Naive thymus-derived CD4-positive, alpha-beta T cell (primary cell): Measurements from ENCODE around the gene SGMS1. TPM values are rescaled to one million over a fixed set of nuclear protein-coding genes. Genes with fewer than 3 reads are reported as not detected.

Experiments
- ATAC-seq: fragments of 150-1000 bp; cut with Tn5 transposase; 2 replicates; pipeline ENCODE4 v1.10.0; 2021; ENCODE audit warnings: mild to moderate bottlenecking, moderate library complexity
- CTCF ChIA-PET: fragments of 350-600 bp; sonication (Branson Sonifier 250); formaldehyde crosslinking; loops from one replicate; lab custom pipeline; 2021; ENCODE audit warnings: antibody characterized with exemption; lab: Charles Lee
- POLR2A ChIA-PET: fragments of 350-600 bp; sonication (Branson Sonifier 250); formaldehyde crosslinking; loops from one replicate; lab custom pipeline; 2021; ENCODE audit warnings: antibody characterized with exemption, inconsistent platforms; lab: Charles Lee
- DNase-seq, 9 donors: peaks; one replicate each; pipeline versions ENCODE4 v3.0.0 to v3.0.0-alpha.2; 2020 to 2022; ENCODE audit warnings: mixed read lengths in 1 of 9
- H3K27ac ChIP-seq: one replicate; pipeline ENCODE4 v1.7.0; 2013; ENCODE audit warnings: mild to moderate bottlenecking, low read depth, low read length, moderate library complexity
- H3K27me3 ChIP-seq, 2 donors: one replicate each; pipeline ENCODE4 v1.7.0; 2013; ENCODE audit warnings: low read length in 2 of 2, mild to moderate bottlenecking in 2 of 2, moderate library complexity in 2 of 2; ENCODE audit not compliant: control insufficient read depth in 2 of 2, insufficient read depth in 2 of 2
- H3K36me3 ChIP-seq, 3 experiments: 1 replicate in 2 of 3; 2 replicates in 1 of 3; pipeline ENCODE4 v1.7.0; 2013; ENCODE audit warnings: low read length in 3 of 3, mild to moderate bottlenecking in 3 of 3, moderate library complexity in 1 of 3; ENCODE audit not compliant: insufficient read depth in 3 of 3, control insufficient read depth in 2 of 3
- H3K4me1 ChIP-seq, 2 donors: one replicate each; pipeline ENCODE4 v1.7.0; 2013; ENCODE audit warnings: low read length in 2 of 2, mild to moderate bottlenecking in 2 of 2, moderate library complexity in 1 of 2; ENCODE audit not compliant: control insufficient read depth in 2 of 2, insufficient read depth in 2 of 2
- H3K4me3 ChIP-seq: 2 replicates; pipeline ENCODE4 v1.7.0; 2013; ENCODE audit warnings: mild to moderate bottlenecking, low read length
- H3K9me3 ChIP-seq, 3 experiments: 1 replicate in 2 of 3; 2 replicates in 1 of 3; pipeline ENCODE4 v1.7.0; 2013; ENCODE audit warnings: low read length in 3 of 3; ENCODE audit not compliant: control insufficient read depth in 2 of 3
- H3K27ac Mint-ChIP-seq, 9 donors: one replicate each; pipeline ENCODE4 v1.8.0; 2020 to 2022; ENCODE audit warnings: mixed read lengths in 9 of 9, mild to moderate bottlenecking in 8 of 9, moderate library complexity in 5 of 9, inconsistent platforms in 2 of 9
- H3K27me3 Mint-ChIP-seq, 5 donors: one replicate each; pipeline ENCODE4 v1.8.0; 2021 to 2022; ENCODE audit warnings: mixed read lengths in 5 of 5, mild to moderate bottlenecking in 1 of 5
- H3K36me3 Mint-ChIP-seq, 5 donors: one replicate each; pipeline ENCODE4 v1.8.0; 2020 to 2022; ENCODE audit warnings: mixed read lengths in 5 of 5, mild to moderate bottlenecking in 3 of 5, inconsistent platforms in 1 of 5
- H3K4me1 Mint-ChIP-seq, 7 donors: one replicate each; pipeline ENCODE4 v1.8.0; 2020 to 2022; ENCODE audit warnings: mixed read lengths in 7 of 7, mild to moderate bottlenecking in 3 of 7, inconsistent platforms in 1 of 7
- H3K4me3 Mint-ChIP-seq, 10 donors: one replicate each; pipeline ENCODE4 v1.8.0; 2020 to 2022; ENCODE audit warnings: mild to moderate bottlenecking in 10 of 10, mixed read lengths in 10 of 10, moderate library complexity in 6 of 10, inconsistent platforms in 2 of 10
- H3K9me3 Mint-ChIP-seq, 11 donors: one replicate each; pipeline ENCODE4 v1.8.0; 2020 to 2022; ENCODE audit warnings: mixed read lengths in 11 of 11, mild to moderate bottlenecking in 4 of 11, inconsistent platforms in 1 of 11, moderate library complexity in 1 of 11
- intact Hi-C, 2 donors: fragments of 100-400 bp; cut with micrococcal nuclease; formaldehyde crosslinking; loops; one replicate each; pipeline ENCODE4 v1.15.1; 2023
- polyA plus RNA-seq, 2 donors: library from polyadenylated mRNA; unstranded; fragments of 300-500 nt; fragmentation: Illumina TruSeq; gene quantifications; one replicate each; pipeline ENCODE4 v1.2.3, GENCODE V29; 2021
- total RNA-seq, 6 experiments: library from RNA in 5 of 6; stranded (reverse) in 5 of 6; gene quantifications; 1 replicate in 5 of 6; 2 replicates in 1 of 6; pipeline ENCODE4 v1.2.3 and lab custom pipeline; 2021 to 2026

SGMS1 gene
- total and polyA plus RNA-seq, 7 experiments from 2014 or later: 11.5 to 45.7 (median 29.4) TPM

DNA sequence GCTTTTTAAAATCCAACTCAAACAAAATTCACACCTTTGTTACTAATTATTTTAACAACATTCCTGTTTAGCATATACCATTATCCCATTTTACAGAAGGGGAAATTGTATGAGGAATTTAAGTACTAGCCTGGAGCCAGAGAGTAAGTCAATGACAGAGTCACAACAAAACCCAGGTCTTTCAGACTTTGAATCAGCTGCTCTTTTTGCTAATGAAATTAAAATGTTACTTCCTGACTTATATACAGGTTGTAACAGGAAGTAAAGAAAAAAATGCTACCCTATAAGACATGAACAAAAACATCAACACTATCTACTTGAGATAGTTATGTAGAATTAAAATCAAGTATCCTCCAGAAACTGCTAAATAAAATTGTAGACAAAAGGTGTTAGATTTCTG, 289.9 kb downstream of the SGMS1 start:
- ATAC-seq: no peak
- Mint-ChIP-seq H3K9me3 (peaks cover 0 to 1% (median 0%) of the 10 kb centered on the region in 11 donors), H3K27me3 (no peaks in the 10 kb centered on the region), H3K4me1 (peaks cover 24 to 44% (median 30%) of the 10 kb centered on the region in 7 donors), H3K4me3 (no peak overlapping the region), H3K36me3 (peaks cover 0 to 37% (median 16%) of the 10 kb centered on the region in 5 donors), H3K27ac (no peak overlapping the region)
- H3K36me3 ChIP-seq: no peaks in the 10 kb centered on the region
- intact Hi-C loops: no loop called here
- no peaks in the 10 kb centered on the region for H3K27me3 ChIP-seq
- H3K4me1 ChIP-seq: peaks cover 0 to 8% of the 10 kb centered on the region in 2 donors
- no peak overlapping the region for H3K27ac ChIP-seq
- CTCF ChIA-PET: no interaction called here
- no peak overlapping the region for H3K4me3 ChIP-seq
- POLR2A ChIA-PET: interaction anchor here (0.7 kb wide), 1 partner anchor 1270 kb away, joined by 4 read pairs; no protein-coding TSS in a partner anchor
- DNase-seq: no peak
- H3K9me3 ChIP-seq: no peaks in the 10 kb centered on the region

DNA sequence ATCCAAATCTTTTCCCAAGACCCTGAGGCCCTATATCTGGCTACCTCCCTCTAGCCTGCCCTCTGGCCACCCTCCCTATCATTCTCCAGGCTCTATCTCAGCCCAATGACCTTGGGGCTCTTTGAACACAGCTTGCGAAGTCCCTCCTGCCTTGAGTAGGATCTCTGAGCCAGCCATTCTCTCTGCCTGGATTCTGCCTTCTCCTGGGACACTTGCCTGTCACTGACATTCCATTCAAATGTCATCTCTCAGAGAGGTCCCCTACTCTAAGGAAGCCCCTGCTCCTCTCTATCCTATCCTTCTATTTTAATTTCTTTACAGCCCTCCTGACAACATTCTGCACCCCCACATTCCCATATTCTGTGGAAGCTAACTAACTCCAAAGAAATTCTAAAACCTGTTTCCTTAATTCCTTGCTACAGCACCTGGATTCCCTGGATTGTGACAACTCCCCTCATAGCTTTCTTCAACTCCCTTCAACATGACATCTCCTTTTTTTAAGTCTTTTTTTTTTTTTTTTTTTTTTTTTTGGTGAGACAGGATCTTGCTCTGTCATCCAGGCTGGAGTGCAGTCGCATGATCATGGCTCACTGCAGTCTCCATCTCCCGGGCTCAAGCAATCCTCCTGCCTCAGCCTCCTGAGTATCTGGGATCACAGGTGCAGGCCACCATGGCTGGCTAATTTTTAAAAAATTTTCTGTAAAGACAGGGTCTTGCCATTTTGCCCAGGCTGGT, 291.5 kb downstream of the SGMS1 start:
- H3K9me3 Mint-ChIP-seq: peaks cover 0 to 1% (median 0%) of the 10 kb centered on the region in 11 donors

DNA sequence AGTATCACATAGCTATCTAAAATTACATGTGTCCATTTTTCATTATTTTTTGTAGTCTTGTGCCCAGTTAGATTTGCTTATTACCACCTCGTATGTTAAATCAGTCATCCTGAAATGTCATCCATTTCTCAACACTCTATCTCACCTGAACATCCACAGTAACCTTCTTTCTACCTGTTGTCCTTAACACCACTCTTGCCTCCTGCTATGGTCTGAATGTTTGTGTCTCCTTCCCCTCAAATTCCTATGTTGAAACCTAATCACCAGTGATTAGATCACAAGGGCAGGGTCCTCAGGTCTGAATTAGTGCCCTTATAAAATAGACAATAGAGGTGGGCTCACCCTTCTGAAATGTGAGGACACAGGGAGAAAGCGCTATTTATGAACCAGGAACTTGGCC, 292.3 kb downstream of the SGMS1 start:
- Mint-ChIP-seq H3K36me3 (peaks cover 4 to 46% (median 25%) of the 10 kb centered on the region in 5 donors), H3K27me3 (no peaks in the 10 kb centered on the region), H3K9me3 (peaks cover 0 to 1% (median 0%) of the 10 kb centered on the region in 11 donors), H3K4me1 (peaks cover 17 to 46% (median 28%) of the 10 kb centered on the region in 7 donors), H3K4me3 (no peak overlapping the region), H3K27ac (peak overlapping the region in 1 of 9 donors; percentile 4)
- peaks cover 0 to 8% of the 10 kb centered on the region in 2 donors for H3K4me1 ChIP-seq
- no peak for DNase-seq
- H3K9me3 ChIP-seq: no peaks in the 10 kb centered on the region
- ChIA-PET POLR2A (no interaction called here), CTCF (no interaction called here)
- H3K27ac ChIP-seq: no peak overlapping the region
- intact Hi-C loops: no loop called here
- ATAC-seq: no peak
- no peaks in the 10 kb centered on the region for H3K27me3 ChIP-seq
- no peak overlapping the region for H3K4me3 ChIP-seq
- H3K36me3 ChIP-seq: peaks cover 0 to 5% (median 0%) of the 10 kb centered on the region in 3 experiments

More for the DNA sequence above, 291.5 kb downstream of the SGMS1 start:
- Mint-ChIP-seq H3K27me3 (no peaks in the 10 kb centered on the region), H3K36me3 (peaks cover 0 to 40% (median 18%) of the 10 kb centered on the region in 5 donors), H3K4me3 (no peak overlapping the region), H3K4me1 (peaks cover 20 to 40% (median 25%) of the 10 kb centered on the region in 7 donors), H3K27ac (peak overlapping the region in 1 of 9 donors; percentile 52)
- Histone ChIP-seq H3K4me1 (peaks cover 0 to 8% of the 10 kb centered on the region in 2 donors), H3K4me3 (no peak overlapping the region), H3K27ac (no peak overlapping the region), H3K9me3 (no peaks in the 10 kb centered on the region), H3K27me3 (no peaks in the 10 kb centered on the region), H3K36me3 (no peaks in the 10 kb centered on the region)
- DNase-seq (no peak), ATAC-seq (no peak)
- ChIA-PET CTCF (interaction anchor here (0.6 kb wide), 1 partner anchor 84 kb away, joined by 3 read pairs; no protein-coding TSS in a partner anchor), POLR2A (no interaction called here)
- intact Hi-C loops: no loop called here

DNA sequence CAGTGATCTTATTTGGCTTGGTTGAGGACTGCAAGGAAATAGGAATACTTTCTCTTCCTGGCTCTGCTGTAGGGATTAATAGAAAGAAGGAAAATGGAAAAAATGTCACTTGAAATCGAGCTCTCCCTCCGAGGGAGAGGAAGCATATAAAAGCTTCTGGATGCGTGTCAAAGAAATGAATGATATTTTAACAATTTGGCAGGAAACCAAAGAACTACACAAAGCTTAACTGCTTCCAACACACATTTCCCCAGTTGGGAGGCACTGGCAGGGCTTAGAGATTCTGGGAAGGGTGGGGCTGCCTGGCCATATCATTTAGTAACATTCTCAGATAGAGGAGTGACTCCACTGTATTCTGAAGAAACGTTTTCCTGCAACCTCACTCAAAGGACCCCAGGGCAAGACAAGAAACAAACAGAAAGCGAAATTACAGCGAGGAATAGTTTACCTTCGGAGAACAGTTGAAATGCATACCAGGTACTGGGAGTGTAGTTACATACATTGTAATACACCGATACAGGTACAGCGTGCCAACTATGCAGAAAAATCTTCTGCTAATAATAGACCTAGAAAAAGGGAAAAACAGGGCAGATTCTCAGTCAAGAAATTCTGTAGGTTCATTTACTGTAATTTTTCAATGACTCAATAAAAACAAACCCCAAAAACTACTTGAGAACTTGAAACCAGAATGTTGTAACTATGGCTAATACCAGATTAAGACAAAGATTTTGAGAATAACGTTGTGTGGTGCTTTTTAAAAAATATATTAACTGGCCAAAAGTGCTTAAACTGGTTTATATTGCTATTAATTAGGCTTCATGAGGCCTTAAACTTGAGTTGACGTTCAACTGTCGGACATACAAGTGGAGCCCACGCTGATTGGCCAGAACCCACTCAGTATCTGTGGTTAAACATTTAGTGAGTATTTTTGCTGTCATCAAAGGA, 296.7 kb downstream of the SGMS1 start:
- ATAC-seq (no peak), DNase-seq (no peak)
- Mint-ChIP-seq H3K27ac (peak overlapping the region in 3 of 9 donors; percentile 37 to 64 (median 50)), H3K9me3 (no peaks in the 10 kb centered on the region), H3K4me3 (peak overlapping the region in 3 of 10 donors; percentile 4 to 44 (median 25)), H3K4me1 (peaks cover 0 to 45% (median 6%) of the 10 kb centered on the region in 7 donors), H3K36me3 (peaks cover 8 to 62% (median 32%) of the 10 kb centered on the region in 5 donors), H3K27me3 (no peaks in the 10 kb centered on the region)
- CTCF ChIA-PET: no interaction called here
- peak overlapping the region; percentile 37 for H3K27ac ChIP-seq
- intact Hi-C loops: loop anchor here in 1 of 2 donors (5.0 kb wide), 1 partner anchor 90 kb away; no protein-coding TSS in a partner anchor
- peaks cover 0 to 10% (median 0%) of the 10 kb centered on the region in 3 experiments for H3K36me3 ChIP-seq
- POLR2A ChIA-PET: no interaction called here
- H3K4me3 ChIP-seq: no peak overlapping the region
- H3K9me3 ChIP-seq: no peaks in the 10 kb centered on the region
- H3K4me1 ChIP-seq: no peaks in the 10 kb centered on the region
- H3K27me3 ChIP-seq: no peaks in the 10 kb centered on the region

DNA sequence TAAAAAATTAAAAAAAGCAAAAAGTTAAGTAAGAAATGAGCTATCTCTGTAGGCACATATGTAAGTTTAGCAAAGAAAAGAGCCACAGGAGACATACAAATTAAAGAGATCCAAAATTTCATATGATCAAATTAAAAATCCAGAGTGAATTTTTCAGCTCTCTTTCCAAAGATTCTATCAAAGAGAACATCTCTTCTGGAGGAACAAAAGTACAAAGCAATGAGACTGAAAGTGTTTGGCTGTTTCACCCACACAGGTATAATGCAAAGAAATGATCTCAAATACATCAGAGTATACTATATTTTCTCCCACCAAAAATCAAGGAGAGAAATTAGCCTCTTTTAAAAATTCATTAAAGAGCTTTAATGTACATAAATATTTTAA, 297.6 kb downstream of the SGMS1 start:
- POLR2A ChIA-PET: interaction anchor here (1.2 kb wide), 1 partner anchor 11 kb away, joined by 3 read pairs; no protein-coding TSS in a partner anchor
- H3K36me3 Mint-ChIP-seq: peaks cover 8 to 67% (median 32%) of the 10 kb centered on the region in 5 donors
- no peaks in the 10 kb centered on the region for H3K4me1 ChIP-seq

More for the DNA sequence above, 297.6 kb downstream of the SGMS1 start:
- Histone ChIP-seq H3K27ac (peak overlapping the region; percentile 37), H3K4me3 (no peak overlapping the region), H3K36me3 (peaks cover 0 to 10% (median 0%) of the 10 kb centered on the region in 3 experiments), H3K9me3 (no peaks in the 10 kb centered on the region), H3K27me3 (no peaks in the 10 kb centered on the region)
- H3K9me3 Mint-ChIP-seq: no peaks in the 10 kb centered on the region
- H3K27ac Mint-ChIP-seq: no peak overlapping the region
- no peaks in the 10 kb centered on the region for H3K27me3 Mint-ChIP-seq
- intact Hi-C loops: loop anchor here in 1 of 2 donors (5.0 kb wide), 1 partner anchor 91 kb away; no protein-coding TSS in a partner anchor
- H3K4me3 Mint-ChIP-seq: no peak overlapping the region
- H3K4me1 Mint-ChIP-seq: peaks cover 0 to 53% (median 7%) of the 10 kb centered on the region in 7 donors
- CTCF ChIA-PET: no interaction called here
- DNase-seq (no peak), ATAC-seq (no peak)
